Measurements from ENCODE around the gene SFXN1. TPM values are rescaled to one million over a fixed set of nuclear protein-coding genes. Genes with fewer than 3 reads are reported as not detected.

The SFXN1 gene
- total and polyA plus RNA-seq, 2 of the 4 experiments (the other 2 are of a cell fraction) = 131 to 410 TPM

DNA sequence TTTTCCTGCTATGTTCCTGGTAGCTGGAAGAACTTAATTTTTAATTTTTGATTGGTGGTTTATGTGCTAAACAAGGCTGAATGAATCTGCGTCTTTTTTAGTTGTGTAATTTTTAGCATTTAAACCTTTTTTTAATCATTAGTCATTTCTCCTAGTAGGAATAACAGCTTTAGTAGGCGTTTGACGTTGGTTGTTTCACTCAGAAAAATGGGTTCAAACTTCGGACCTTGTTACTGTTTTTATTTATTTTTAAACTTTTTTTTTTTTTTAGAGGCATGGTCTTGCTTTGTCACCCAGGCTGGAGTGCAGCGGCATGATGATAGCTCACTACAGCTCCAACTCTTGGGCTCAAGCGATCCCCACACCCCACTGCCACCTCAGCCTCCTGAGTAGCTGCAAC lies 12.9 kb downstream of the SFXN1 start:
- TF ChIP-seq MAZ (IDR thresholded peaks at IDR 0.05; ENCODE audit: borderline replicate concordance, low read depth, low read length) (no peak), RFX5 (IDR thresholded peaks at IDR 0.05; ENCODE audit: low read depth, low read length) (no peak), CEBPB (IDR thresholded peaks at IDR 0.05; ENCODE audit: low read depth, low read length) (no peak)
- Histone ChIP-seq H4K5ac (ENCODE audit: low read depth, low read length) (no peak overlapping the region), H2AK5ac (ENCODE audit: low read depth, low read length) (no peak overlapping the region), H4K91ac (ENCODE audit: insufficient read depth, low read depth, low read length) (no peak overlapping the region), H3K27me3 (ENCODE audit: control insufficient read depth, insufficient read depth, low read length) (no peaks in the 10 kb centered on the region), H3K4me1 (ENCODE audit: control insufficient read depth, insufficient read depth, low read length) (no peaks in the 10 kb centered on the region; the same call in 1 of the 2 replicates), H4K20me1 (ENCODE audit: insufficient read depth, low read length) (peaks cover 48% of the 10 kb centered on the region), H2BK120ac (ENCODE audit: low read depth, low read length) (no peak overlapping the region), H4K8ac (ENCODE audit: low read depth in 2 of 2, low read length in 2 of 2) (no peak overlapping the region), H2BK15ac (ENCODE audit: low read depth, low read length) (no peak overlapping the region), H3K4me3 (ENCODE audit: insufficient read depth, low read depth, low read length) (no peak overlapping the region), H3K18ac (ENCODE audit: low read depth, low read length) (no peak overlapping the region), H3K9me3 (ENCODE audit: control insufficient read depth, insufficient read depth, low read length) (no peaks in the 10 kb centered on the region), H2AFZ (replicated peaks; ENCODE audit: low read length, poor library complexity) (no peak overlapping the region), H3K27ac (ENCODE audit: insufficient read depth, low read length) (no peak overlapping the region), H3K14ac (replicated peaks; ENCODE audit: low read depth, low read length) (no peak overlapping the region), H3K56ac (ENCODE audit: extremely low read depth, insufficient read depth, low read length) (no peak overlapping the region), H3K4ac (ENCODE audit: low read depth, low read length) (no peak overlapping the region), H2BK5ac (ENCODE audit: low read depth, low read length, poor library complexity, severe bottlenecking) (no peak overlapping the region), H3K9me1 (ENCODE audit: insufficient read depth, low read length) (peaks cover 12% of the 10 kb centered on the region; the same call in 1 of the 2 replicates), H2BK20ac (ENCODE audit: low read depth, low read length) (no peak overlapping the region), H2AK9ac (replicated peaks; ENCODE audit: low read depth, low read length, poor library complexity) (no peak overlapping the region), H3K36me3 (ENCODE audit: control insufficient read depth, insufficient read depth, low read length) (peaks cover 43% of the 10 kb centered on the region), H3K9ac (ENCODE audit: low read depth, low read length) (no peak overlapping the region), H3K4me2 (ENCODE audit: low read depth, low read length) (no peak overlapping the region), H3K79me1 (ENCODE audit: low read depth in 1 of 2, low read length in 2 of 2) (peaks cover 33 to 52% of the 10 kb centered on the region in 2 experiments), H3K23ac (ENCODE audit: low read depth, low read length) (no peak overlapping the region)
- DNase-seq (no peak), ATAC-seq (ENCODE audit: low read depth) (no peak)
- CTCF ChIA-PET = interaction anchor here (0.6 to 1.2 kb wide), 3 partner anchors 10 to 46 kb away, joined by 3 read pairs; no protein-coding TSS in a partner anchor
- intact Hi-C loops (cut with micrococcal nuclease) (no loop called here), dilution Hi-C loops (cut with HindIII; ENCODE audit: low sequenced_read_pairs, unreplicated experiment) (no loop called here), in situ Hi-C loops (cut with MboI; ENCODE audit: low sequenced_read_pairs) (no loop called here)
- no TSS peak for BruUV-seq (replicated peaks)
- POLR2A ChIA-PET (ENCODE audit: unreplicated experiment) = no interaction called here
- WGBS, 2 experiments (ENCODE audit: extremely low coverage in 2 of 2, insufficient read length in 1 of 2) = no CpG with 5 or more reads among the region's 6 CpGs
